Stimulated activated CD4-positive, alpha-beta T cell treated with anti-CD3 and anti-CD28 coated beads, Interleukin-15, amount 100 ng/mL, for 1 hour (primary cell): ENCODE data around the gene AACS.
"Not testable (repeated sequence)": the region's sequence is repeated elsewhere in the genome, so short reads cannot be mapped to it uniquely, and the experiment has no call there.

ENCODE experiments used
- DNase-seq, 2 donors: peaks; one replicate each; pipeline ENCODE4 v3.0.0-alpha.2; 2020; ENCODE audit warnings: low read depth in 1 of 2, low spot score in 1 of 2

The AACS gene

GRCh38 chr12:125055591-125055990 is 9.6 kb upstream of the AACS start:
- no peak for DNase-seq

- no peak for DNase-seq
These were observed 8.9 kb upstream of the AACS start for GRCh38 chr12:125056306-125056705.

- DNase-seq, result no peak
These were observed 7.5 kb upstream of the AACS start for GRCh38 chr12:125057708-125058107.

GRCh38 chr12:125061229-125061628 is 4.0 kb upstream of the AACS start:
- no peak for DNase-seq

- DNase-seq, result not testable (repeated sequence)
These were observed 1.7 kb upstream of the AACS start for GRCh38 chr12:125063522-125063921.

GRCh38 chr12:125064492-125064891 is 743 bp upstream of the AACS start:
- no peak for DNase-seq

GRCh38 chr12:125065919-125066570 is 810 bp downstream of the AACS start:
- no peak for DNase-seq

- DNase-seq, result no peak
These were observed 3.2 kb downstream of the AACS start for GRCh38 chr12:125068391-125068790.

- no peak for DNase-seq
These were observed 4.4 kb downstream of the AACS start for GRCh38 chr12:125069616-125070015.

- DNase-seq, result no peak
These were observed 4.9 kb downstream of the AACS start for GRCh38 chr12:125070112-125070511.

- no peak for DNase-seq
These were observed 5.6 kb downstream of the AACS start for GRCh38 chr12:125070661-125071390.

- DNase-seq, result no peak
These were observed 6.2 kb downstream of the AACS start for GRCh38 chr12:125071456-125071855.

GRCh38 chr12:125072496-125072895 is 7.3 kb downstream of the AACS start:
- no peak for DNase-seq

GRCh38 chr12:125074294-125074693 is 9.1 kb downstream of the AACS start:
- not testable (repeated sequence) for DNase-seq

GRCh38 chr12:125076103-125076502 is 10.9 kb downstream of the AACS start:
- no peak for DNase-seq

GRCh38 chr12:125079084-125079483 is 13.8 kb downstream of the AACS start:
- no peak for DNase-seq

GRCh38 chr12:125079648-125080645 is 14.7 kb downstream of the AACS start:
- DNase-seq, result no peak

- no peak for DNase-seq
These were observed 16.2 kb downstream of the AACS start for GRCh38 chr12:125081427-125081826.

GRCh38 chr12:125083072-125083471 is 17.8 kb downstream of the AACS start:
- no peak for DNase-seq

GRCh38 chr12:125088199-125088598 is 23.0 kb downstream of the AACS start:
- DNase-seq, result not testable (repeated sequence)

- DNase-seq, result no peak
These were observed 23.8 kb downstream of the AACS start for GRCh38 chr12:125089083-125089482.

GRCh38 chr12:125089626-125090025 is 24.4 kb downstream of the AACS start:
- no peak for DNase-seq
